Endothelial cell of umbilical vein (primary cell): ENCODE results near the gene PLB1. TPM values are rescaled to one million over a fixed set of nuclear protein-coding genes. Genes with fewer than 3 reads are reported as not detected.

Experiments
- BruUV-seq: library from RNA; stranded (reverse); fragments of 400-500 nt; replicated peaks from 2 replicates; lab custom pipeline; 2021; lab: Mats Ljungman, UMichigan
- CTCF ChIA-PET: fragments of 300-600, 350-600 bp; sonication (Branson Sonifier 250); formaldehyde crosslinking; loops from one replicate; lab custom pipeline; 2021; ENCODE audit warnings: antibody characterized with exemption, inconsistent platforms; lab: Charles Lee
- POLR2A ChIA-PET: fragments of 300-600, 350-600 bp; sonication (Branson Sonifier 250); formaldehyde crosslinking; loops from one replicate; lab custom pipeline; 2021; ENCODE audit warnings: antibody characterized with exemption, inconsistent platforms; lab: Charles Lee
- DNase-seq: peaks from one replicate; pipeline ENCODE4 v3.0.0-alpha.2; 2011; ENCODE audit warnings: low read depth, low spot score
- FAIRE-seq: peaks from 2 replicates; lab custom pipeline; 2011; peaks lifted over from hg19 to GRCh38; lab: Jason Lieb, UNC
- H2AFZ ChIP-seq: 2 replicates; pipeline ENCODE4 v1.6.0; 2012; ENCODE audit warnings: low read depth, low read length, control low read depth, inconsistent platforms
- H3K27ac ChIP-seq: 2 replicates; pipeline ENCODE4 v1.5.1; 2011; ENCODE audit warnings: low read depth, mild to moderate bottlenecking, control low read depth, low read length, moderate library complexity; ENCODE audit not compliant: insufficient read depth
- H3K27me3 ChIP-seq, 2 experiments: 2 replicates each; pipeline versions ENCODE4 v1.6.0 to v1.6.1; 2011; ENCODE audit warnings: low read length in 2 of 2, mixed read lengths in 1 of 2; ENCODE audit not compliant: control insufficient read depth in 2 of 2, insufficient read depth in 2 of 2
- H3K36me3 ChIP-seq, 2 experiments: 2 replicates in 1 of 2; 3 replicates in 1 of 2; pipeline ENCODE4 v1.5.1; 2011; ENCODE audit warnings: low read length in 2 of 2, mild to moderate bottlenecking in 1 of 2, moderate library complexity in 1 of 2; ENCODE audit not compliant: control insufficient read depth in 2 of 2, insufficient read depth in 2 of 2; ENCODE audit errors: extremely low read depth in 1 of 2
- H3K4me1 ChIP-seq: 3 replicates; pipeline ENCODE4 v1.5.1; 2011; ENCODE audit warnings: mild to moderate bottlenecking, low read length; ENCODE audit not compliant: control insufficient read depth, insufficient read depth; ENCODE audit errors: extremely low read depth
- H3K4me2 ChIP-seq: 2 replicates; pipeline ENCODE4 v1.6.1; 2011; ENCODE audit warnings: low read length, control low read depth, mixed read lengths; ENCODE audit not compliant: insufficient read depth
- H3K4me3 ChIP-seq, 3 experiments: fragments of 200-600 bp in 1 of 3; sonication (generic), shearing (Covaris generic) in 1 of 3; replicated peaks in 1 of 3; 2 replicates each; pipeline ENCODE4 v1.5.1; 2011 to 2016; ENCODE audit warnings: control low read depth in 3 of 3, low read length in 3 of 3, mild to moderate bottlenecking in 2 of 3, inconsistent platforms in 1 of 3, low read depth in 1 of 3, moderate library complexity in 1 of 3; ENCODE audit not compliant: insufficient read depth in 1 of 3
- H3K79me2 ChIP-seq: 2 replicates; pipeline ENCODE4 v1.6.0; 2012; ENCODE audit warnings: low read length, inconsistent platforms; ENCODE audit not compliant: control insufficient read depth, insufficient read depth
- H3K9ac ChIP-seq: replicated peaks from 2 replicates; pipeline ENCODE3; 2011; ENCODE audit warnings: low read length, control low read depth; ENCODE audit not compliant: insufficient read depth; ENCODE audit errors: extremely low read depth
- H3K9me1 ChIP-seq: replicated peaks from 3 replicates; pipeline ENCODE4 v1.6.0; 2011; ENCODE audit warnings: mild to moderate bottlenecking, low read length; ENCODE audit not compliant: control insufficient read depth, insufficient read depth; ENCODE audit errors: extremely low read depth
- H3K9me3 ChIP-seq: replicated peaks from 2 replicates; pipeline ENCODE4 v1.5.1; 2012; ENCODE audit warnings: low read length, inconsistent platforms; ENCODE audit not compliant: control insufficient read depth, insufficient read depth
- H4K20me1 ChIP-seq: replicated peaks from 2 replicates; pipeline ENCODE3; 2011; ENCODE audit warnings: mild to moderate bottlenecking, low read length; ENCODE audit not compliant: control insufficient read depth, insufficient read depth; ENCODE audit errors: extremely low read depth
- EZH2 ChIP-seq: IDR thresholded peaks from 2 replicates; pipeline ENCODE4 v1.6.1; 2012; ENCODE audit warnings: borderline replicate concordance, low read depth, mild to moderate bottlenecking, moderate library complexity, low read length, inconsistent platforms; ENCODE audit not compliant: severe bottlenecking
- FOS ChIP-seq: IDR thresholded peaks from 2 replicates; pipeline ENCODE4 v1.6.1; 2011; ENCODE audit warnings: mild to moderate bottlenecking, low read length, moderate library complexity, borderline replicate concordance; ENCODE audit not compliant: insufficient read depth
- GATA2 ChIP-seq: IDR thresholded peaks from 2 replicates; pipeline ENCODE4 v1.7.0; 2011; ENCODE audit warnings: low read depth, mild to moderate bottlenecking, moderate library complexity, mixed read lengths, low read length; ENCODE audit not compliant: insufficient read length, insufficient read depth
- JUN ChIP-seq: IDR thresholded peaks from 2 replicates; pipeline ENCODE4 v1.6.1; 2011; ENCODE audit warnings: borderline replicate concordance, low read depth; ENCODE audit not compliant: insufficient read length, insufficient read depth
- MYC ChIP-seq: IDR thresholded peaks from one replicate; pipeline ENCODE4 v1.6.1; 2011; ENCODE audit warnings: mild to moderate bottlenecking, low read depth, low read length
- POLR2A ChIP-seq: IDR thresholded peaks from 2 replicates; pipeline ENCODE4 v1.6.1; 2012; ENCODE audit warnings: low read depth, mild to moderate bottlenecking, control low read depth, low read length
- POLR2AphosphoS5 ChIP-seq: IDR thresholded peaks from 2 replicates; pipeline ENCODE4 v1.6.1; 2012; ENCODE audit warnings: low read depth, mild to moderate bottlenecking, control low read depth, low read length, moderate library complexity; ENCODE audit not compliant: insufficient read depth
- dilution Hi-C: fragments of 300-500 bp; cut with MboI; formaldehyde crosslinking; loops from one replicate; pipeline ENCODE4 v1.15.0; 2019; ENCODE audit warnings: low sequenced_read_pairs; ENCODE audit not compliant: extremely low pct_ligation_motif_present
- intact Hi-C: fragments of 100-400 bp; cut with micrococcal nuclease; formaldehyde crosslinking; loops from one replicate; pipeline ENCODE4 v1.10.0; 2022
- polyA plus RNA-seq, 4 experiments: library from polyadenylated mRNA; depleted of rRNA in 3 of 4; stranded (reverse) in 3 of 4; unstranded in 1 of 4; fragments of >200 nt; gene quantifications; 2 replicates each; pipeline versions ENCODE4 v1.2.1 to v1.2.3, GENCODE V29; 2011 to 2012; ENCODE audit warnings: missing spikeins in 1 of 4
- total RNA-seq: library from RNA; stranded (reverse); gene quantifications from 2 replicates; pipeline ENCODE4 v1.2.3, GENCODE V29; 2021
- TF ChIP-seq, protein P1 (sequence below): IDR thresholded peaks from 2 replicates; pipeline ENCODE4 v1.6.1; 2011; ENCODE audit not compliant: insufficient read depth, insufficient read length
- TF ChIP-seq, protein P2 (sequence below), 2 donors: IDR thresholded peaks; 1 replicate in 1 of 2; 2 replicates in 1 of 2; pipeline ENCODE4 v1.5.1; 2011; ENCODE audit warnings: low read length in 2 of 2, mild to moderate bottlenecking in 2 of 2, moderate library complexity in 2 of 2, control low read depth in 1 of 2, inconsistent platforms in 1 of 2, low read depth in 1 of 2; ENCODE audit not compliant: insufficient read depth in 1 of 2; ENCODE audit errors: extremely low read depth in 1 of 2

The PLB1 gene
- total and polyA plus RNA-seq, 2 donors (not counting 3 experiments of a cell fraction or from before 2014, with no cell fraction given) = 0.75 to 0.80 TPM

DNA sequence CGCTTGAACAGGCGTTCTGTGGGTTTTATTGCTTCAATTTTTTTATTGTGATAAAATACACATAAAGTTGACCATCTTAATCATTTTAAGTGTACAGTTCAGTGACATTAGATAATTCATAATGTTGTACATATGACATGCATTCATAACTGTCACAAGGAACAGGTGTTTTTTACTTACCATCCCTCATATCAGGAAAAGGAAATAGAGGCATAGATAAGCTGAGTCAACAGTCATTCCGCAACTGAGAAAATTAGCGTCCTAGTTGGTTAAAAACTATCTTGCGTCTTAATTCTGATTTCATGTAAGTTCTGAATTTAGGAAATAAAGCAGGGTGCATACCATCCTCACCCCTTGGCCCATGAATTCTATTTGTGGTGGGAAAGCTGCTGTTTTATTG is 36.5 kb downstream of the PLB1 start:
- Histone ChIP-seq H3K9me1 (no peaks in the 10 kb centered on the region), H3K79me2 (no peaks in the 10 kb centered on the region), H3K27me3 (peaks cover 4 to 10% of the 10 kb centered on the region in 2 experiments), H4K20me1 (no peaks in the 10 kb centered on the region), H2AFZ (no peak overlapping the region), H3K9me3 (no peaks in the 10 kb centered on the region), H3K27ac (no peak overlapping the region), H3K4me2 (no peak overlapping the region), H3K9ac (no peak overlapping the region), H3K4me1 (no peaks in the 10 kb centered on the region), H3K36me3 (no peaks in the 10 kb centered on the region), H3K4me3 (no peak overlapping the region)
- TF ChIP-seq, protein P1, sequence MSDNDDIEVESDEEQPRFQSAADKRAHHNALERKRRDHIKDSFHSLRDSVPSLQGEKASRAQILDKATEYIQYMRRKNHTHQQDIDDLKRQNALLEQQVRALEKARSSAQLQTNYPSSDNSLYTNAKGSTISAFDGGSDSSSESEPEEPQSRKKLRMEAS = no peak
- TF ChIP-seq POLR2A (no peak), EZH2 (no peak), FOS (no peak), GATA2 (no peak), JUN (no peak), POLR2AphosphoS5 (no peak), MYC (no peak)
- TF ChIP-seq, protein P2, sequence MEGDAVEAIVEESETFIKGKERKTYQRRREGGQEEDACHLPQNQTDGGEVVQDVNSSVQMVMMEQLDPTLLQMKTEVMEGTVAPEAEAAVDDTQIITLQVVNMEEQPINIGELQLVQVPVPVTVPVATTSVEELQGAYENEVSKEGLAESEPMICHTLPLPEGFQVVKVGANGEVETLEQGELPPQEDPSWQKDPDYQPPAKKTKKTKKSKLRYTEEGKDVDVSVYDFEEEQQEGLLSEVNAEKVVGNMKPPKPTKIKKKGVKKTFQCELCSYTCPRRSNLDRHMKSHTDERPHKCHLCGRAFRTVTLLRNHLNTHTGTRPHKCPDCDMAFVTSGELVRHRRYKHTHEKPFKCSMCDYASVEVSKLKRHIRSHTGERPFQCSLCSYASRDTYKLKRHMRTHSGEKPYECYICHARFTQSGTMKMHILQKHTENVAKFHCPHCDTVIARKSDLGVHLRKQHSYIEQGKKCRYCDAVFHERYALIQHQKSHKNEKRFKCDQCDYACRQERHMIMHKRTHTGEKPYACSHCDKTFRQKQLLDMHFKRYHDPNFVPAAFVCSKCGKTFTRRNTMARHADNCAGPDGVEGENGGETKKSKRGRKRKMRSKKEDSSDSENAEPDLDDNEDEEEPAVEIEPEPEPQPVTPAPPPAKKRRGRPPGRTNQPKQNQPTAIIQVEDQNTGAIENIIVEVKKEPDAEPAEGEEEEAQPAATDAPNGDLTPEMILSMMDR (IDR thresholded peaks at IDR 0.05; ENCODE audit: extremely low read depth in 1 of 2, insufficient read depth in 1 of 2, low read depth in 1 of 2, low read length in 2 of 2) = no peak
- POLR2A ChIA-PET = no interaction called here
- FAIRE-seq = no peak
- no peak for DNase-seq
- no TSS peak for BruUV-seq
- CTCF ChIA-PET = no interaction called here
- intact Hi-C loops (no loop called here), dilution Hi-C loops (no loop called here)
